Sigmoid colon (tissue), 4 donors: ENCODE data around the gene PRKCB.

Experiments
- EP300 ChIP-seq, 4 donors: sonication (generic); formaldehyde crosslinking; IDR thresholded peaks; one replicate each; pipeline ENCODE4 v1.6.1; 2017; ENCODE audit warnings: antibody characterized with exemption in 4 of 4
- POLR2AphosphoS5 ChIP-seq, 4 donors: sonication (generic); formaldehyde crosslinking; IDR thresholded peaks; one replicate each; pipeline ENCODE4 v1.6.1; 2017; ENCODE audit warnings: antibody characterized with exemption in 4 of 4
- TF ChIP-seq, protein P1 (sequence below), 4 experiments: fragments of 450-650 bp in 3 of 4; fragments of 200-600 bp in 1 of 4; IDR thresholded peaks; one replicate each; pipeline ENCODE4 v1.5.1; 2016 to 2019; ENCODE audit warnings: antibody characterized with exemption in 4 of 4, mild to moderate bottlenecking in 3 of 4, moderate library complexity in 2 of 4

DNA sequence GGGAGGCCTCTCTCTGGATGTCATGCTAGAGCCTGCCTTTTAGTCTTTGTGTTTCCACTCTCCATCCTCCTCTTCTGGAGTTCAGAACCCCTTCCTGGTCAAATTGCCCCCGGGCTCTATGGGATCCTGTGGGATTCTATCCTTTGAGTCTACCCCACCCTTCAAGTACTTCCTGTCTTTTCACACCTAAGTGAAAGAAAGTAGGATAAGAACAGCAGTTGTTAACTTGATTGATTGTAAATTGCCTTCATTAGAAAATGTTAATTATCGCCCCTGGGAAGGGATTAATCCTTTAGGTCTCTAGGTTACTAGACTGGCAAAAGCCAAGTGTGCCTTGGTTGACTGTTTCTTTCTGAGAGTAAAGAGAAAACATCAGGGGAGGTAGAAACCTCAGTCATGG is 30.1 kb downstream of the PRKCB start:
- TF ChIP-seq POLR2AphosphoS5 (IDR thresholded peaks at IDR 0.05) (no peak), EP300 (IDR thresholded peaks at IDR 0.05) (no peak)
- TF ChIP-seq, protein P1, sequence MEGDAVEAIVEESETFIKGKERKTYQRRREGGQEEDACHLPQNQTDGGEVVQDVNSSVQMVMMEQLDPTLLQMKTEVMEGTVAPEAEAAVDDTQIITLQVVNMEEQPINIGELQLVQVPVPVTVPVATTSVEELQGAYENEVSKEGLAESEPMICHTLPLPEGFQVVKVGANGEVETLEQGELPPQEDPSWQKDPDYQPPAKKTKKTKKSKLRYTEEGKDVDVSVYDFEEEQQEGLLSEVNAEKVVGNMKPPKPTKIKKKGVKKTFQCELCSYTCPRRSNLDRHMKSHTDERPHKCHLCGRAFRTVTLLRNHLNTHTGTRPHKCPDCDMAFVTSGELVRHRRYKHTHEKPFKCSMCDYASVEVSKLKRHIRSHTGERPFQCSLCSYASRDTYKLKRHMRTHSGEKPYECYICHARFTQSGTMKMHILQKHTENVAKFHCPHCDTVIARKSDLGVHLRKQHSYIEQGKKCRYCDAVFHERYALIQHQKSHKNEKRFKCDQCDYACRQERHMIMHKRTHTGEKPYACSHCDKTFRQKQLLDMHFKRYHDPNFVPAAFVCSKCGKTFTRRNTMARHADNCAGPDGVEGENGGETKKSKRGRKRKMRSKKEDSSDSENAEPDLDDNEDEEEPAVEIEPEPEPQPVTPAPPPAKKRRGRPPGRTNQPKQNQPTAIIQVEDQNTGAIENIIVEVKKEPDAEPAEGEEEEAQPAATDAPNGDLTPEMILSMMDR (IDR thresholded peaks at IDR 0.05): no peak
